Measurements from ENCODE around the gene PAN2. TPM values are rescaled to one million over a fixed set of nuclear protein-coding genes. Genes with fewer than 3 reads are reported as not detected.

Gene PAN2
- total and polyA plus RNA-seq, 2 donors (not counting 3 experiments of a cell fraction or from before 2014, with no cell fraction given): 21.5 to 21.9 TPM

DNA sequence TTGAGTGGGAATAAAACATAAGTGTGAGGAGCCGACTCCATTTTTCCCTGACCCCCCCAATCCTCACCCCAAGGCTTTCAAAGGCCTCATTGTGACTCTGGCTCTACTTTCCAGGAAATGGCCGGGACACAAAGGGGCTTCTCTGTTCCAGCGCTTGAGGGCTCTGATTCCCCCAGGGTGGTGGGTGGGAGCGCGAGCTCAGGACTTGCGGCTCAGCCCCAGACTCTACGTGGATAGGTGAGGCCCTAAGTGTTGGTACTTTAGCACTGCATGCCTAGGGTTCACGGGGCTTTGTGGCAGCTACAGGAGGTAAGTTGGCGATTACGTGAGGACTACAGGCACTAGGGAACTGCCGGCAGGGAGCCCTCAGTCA, 18.6 kb downstream of the PAN2 start:
- FAIRE-seq: no peak

More for the DNA sequence above, 18.6 kb downstream of the PAN2 start:
- no peak for DNase-seq (ENCODE audit: low read depth, low spot score)
- peak overlapping the region; percentile 63 for H3K27ac ChIP-seq (ENCODE audit: insufficient read depth, low read depth, low read length)
- H3K9ac ChIP-seq (replicated peaks; ENCODE audit: extremely low read depth, insufficient read depth, low read length): peak overlapping the region; percentile 69
- peak overlapping the region; percentile 72 for H2AFZ ChIP-seq (ENCODE audit: low read depth, low read length)
- H3K79me2 ChIP-seq (ENCODE audit: control insufficient read depth, insufficient read depth, low read length): peaks cover 13% of the 10 kb centered on the region
- H3K4me1 ChIP-seq (ENCODE audit: control insufficient read depth, extremely low read depth, insufficient read depth, low read length): peaks cover 9% of the 10 kb centered on the region
- no peaks in the 10 kb centered on the region for H3K9me1 ChIP-seq (replicated peaks; ENCODE audit: control insufficient read depth, extremely low read depth, insufficient read depth, low read length)
- dilution Hi-C loops (cut with MboI; ENCODE audit: extremely low pct_ligation_motif_present, low sequenced_read_pairs): no loop called here
- peaks cover 3 to 5% of the 10 kb centered on the region in 2 experiments for H3K36me3 ChIP-seq (ENCODE audit: control insufficient read depth in 2 of 2, extremely low read depth in 1 of 2, insufficient read depth in 2 of 2, low read length in 2 of 2)
- H4K20me1 ChIP-seq (replicated peaks; ENCODE audit: control insufficient read depth, extremely low read depth, insufficient read depth, low read length): no peaks in the 10 kb centered on the region
- POLR2A ChIA-PET: interaction anchor here (0.8 to 1.7 kb wide), 4 partner anchors 18 to 149 kb away, joined by 4 to 9 read pairs (median 6); partner anchors contain the start of genes PAN2, RNF41 and STAT2
- peak overlapping the region; percentile 7 to 70 (median 57) for H3K4me3 ChIP-seq (replicated peaks in 1 of 3; ENCODE audit: insufficient read depth in 1 of 3, low read depth in 1 of 3, low read length in 3 of 3)
- TF ChIP-seq POLR2AphosphoS5 (IDR thresholded peaks at IDR 0.05; ENCODE audit: insufficient read depth, low read depth, low read length) (no peak), MYC (IDR thresholded peaks at IDR 0.05; ENCODE audit: low read depth, low read length) (no peak), FOS (IDR thresholded peaks at IDR 0.05; ENCODE audit: borderline replicate concordance, insufficient read depth, low read length) (no peak), JUN (IDR thresholded peaks at IDR 0.05; ENCODE audit: borderline replicate concordance, insufficient read depth, insufficient read length, low read depth) (no peak), GATA2 (IDR thresholded peaks at IDR 0.05; ENCODE audit: insufficient read depth, insufficient read length, low read depth, low read length) (no peak), EZH2 (IDR thresholded peaks at IDR 0.05; ENCODE audit: borderline replicate concordance, low read depth, low read length, severe bottlenecking) (no peak), POLR2A (IDR thresholded peaks at IDR 0.05; ENCODE audit: low read depth, low read length) (no peak)
- TF ChIP-seq, protein P1, sequence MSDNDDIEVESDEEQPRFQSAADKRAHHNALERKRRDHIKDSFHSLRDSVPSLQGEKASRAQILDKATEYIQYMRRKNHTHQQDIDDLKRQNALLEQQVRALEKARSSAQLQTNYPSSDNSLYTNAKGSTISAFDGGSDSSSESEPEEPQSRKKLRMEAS (IDR thresholded peaks at IDR 0.05; ENCODE audit: insufficient read depth, insufficient read length): no peak
- TF ChIP-seq, protein P2, sequence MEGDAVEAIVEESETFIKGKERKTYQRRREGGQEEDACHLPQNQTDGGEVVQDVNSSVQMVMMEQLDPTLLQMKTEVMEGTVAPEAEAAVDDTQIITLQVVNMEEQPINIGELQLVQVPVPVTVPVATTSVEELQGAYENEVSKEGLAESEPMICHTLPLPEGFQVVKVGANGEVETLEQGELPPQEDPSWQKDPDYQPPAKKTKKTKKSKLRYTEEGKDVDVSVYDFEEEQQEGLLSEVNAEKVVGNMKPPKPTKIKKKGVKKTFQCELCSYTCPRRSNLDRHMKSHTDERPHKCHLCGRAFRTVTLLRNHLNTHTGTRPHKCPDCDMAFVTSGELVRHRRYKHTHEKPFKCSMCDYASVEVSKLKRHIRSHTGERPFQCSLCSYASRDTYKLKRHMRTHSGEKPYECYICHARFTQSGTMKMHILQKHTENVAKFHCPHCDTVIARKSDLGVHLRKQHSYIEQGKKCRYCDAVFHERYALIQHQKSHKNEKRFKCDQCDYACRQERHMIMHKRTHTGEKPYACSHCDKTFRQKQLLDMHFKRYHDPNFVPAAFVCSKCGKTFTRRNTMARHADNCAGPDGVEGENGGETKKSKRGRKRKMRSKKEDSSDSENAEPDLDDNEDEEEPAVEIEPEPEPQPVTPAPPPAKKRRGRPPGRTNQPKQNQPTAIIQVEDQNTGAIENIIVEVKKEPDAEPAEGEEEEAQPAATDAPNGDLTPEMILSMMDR (IDR thresholded peaks at IDR 0.05; ENCODE audit: extremely low read depth in 1 of 2, insufficient read depth in 1 of 2, low read depth in 1 of 2, low read length in 2 of 2): no peak
- TSS peak; percentile 51 for BruUV-seq (replicated peaks)
- intact Hi-C loops (cut with micrococcal nuclease): no loop called here
- H3K9me3 ChIP-seq (replicated peaks; ENCODE audit: control insufficient read depth, insufficient read depth, low read length): no peaks in the 10 kb centered on the region
- H3K4me2 ChIP-seq (ENCODE audit: insufficient read depth, low read length): peak overlapping the region; percentile 56
- CTCF ChIA-PET: interaction anchor here (0.8 to 4.5 kb wide), 7 partner anchors 8 to 148 kb away, joined by 4 to 60 read pairs (median 8); partner anchors contain the start of genes PAN2, SMARCC2, STAT2 and TIMELESS
- H3K27me3 ChIP-seq (ENCODE audit: control insufficient read depth in 2 of 2, insufficient read depth in 2 of 2, low read length in 2 of 2): no peaks in the 10 kb centered on the region
